HG02798 (cell line): Measurements from ENCODE around the gene ALPL.

Experiments used
- ATAC-seq: cut with Tn5 transposase; IDR thresholded peaks from one replicate; pipeline ENCODE4 v1.9.1; 2021; ENCODE audit warnings: mild to moderate bottlenecking; ENCODE audit not compliant: unreplicated experiment, poor library complexity

ALPL gene

DNA sequence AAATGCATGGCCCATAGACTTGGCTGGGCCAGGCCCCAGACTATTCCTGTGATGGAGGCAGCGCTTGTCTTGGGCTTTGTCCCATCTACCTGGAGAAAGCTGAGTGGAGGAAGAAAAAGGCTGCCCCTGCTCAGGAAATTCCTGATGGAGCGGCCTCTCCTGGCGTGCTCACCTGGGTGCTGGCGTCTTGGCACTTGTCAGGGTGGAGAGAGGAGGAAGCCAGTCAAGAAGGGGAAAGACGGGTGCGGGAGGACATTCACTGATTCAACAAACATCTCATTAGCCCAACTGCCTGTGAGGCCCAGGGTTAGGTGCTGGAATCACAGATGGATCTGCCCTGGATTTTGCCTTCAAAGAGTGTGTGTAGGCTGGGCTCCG lies 16.1 kb downstream of the ALPL start:
- no peak for ATAC-seq

DNA sequence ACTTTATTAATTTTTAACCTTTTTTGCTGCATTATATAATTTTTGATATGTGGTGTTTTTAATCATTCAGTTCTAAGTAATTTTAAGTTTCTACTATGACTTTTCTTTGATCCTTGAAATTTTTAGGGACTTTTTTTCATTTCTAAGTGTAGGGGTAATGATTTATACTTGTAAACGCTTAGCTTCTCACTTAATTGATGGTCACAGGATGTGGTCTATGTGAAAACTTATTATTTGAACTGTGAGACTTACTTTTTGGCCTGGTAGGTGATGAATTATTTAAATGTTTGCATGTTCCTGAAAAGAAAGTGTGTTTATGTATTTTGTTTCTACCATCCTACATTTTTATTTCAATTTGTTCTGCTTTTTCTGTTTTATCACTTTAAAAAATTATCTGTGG lies 17.2 kb downstream of the ALPL start:
- no peak for ATAC-seq

DNA sequence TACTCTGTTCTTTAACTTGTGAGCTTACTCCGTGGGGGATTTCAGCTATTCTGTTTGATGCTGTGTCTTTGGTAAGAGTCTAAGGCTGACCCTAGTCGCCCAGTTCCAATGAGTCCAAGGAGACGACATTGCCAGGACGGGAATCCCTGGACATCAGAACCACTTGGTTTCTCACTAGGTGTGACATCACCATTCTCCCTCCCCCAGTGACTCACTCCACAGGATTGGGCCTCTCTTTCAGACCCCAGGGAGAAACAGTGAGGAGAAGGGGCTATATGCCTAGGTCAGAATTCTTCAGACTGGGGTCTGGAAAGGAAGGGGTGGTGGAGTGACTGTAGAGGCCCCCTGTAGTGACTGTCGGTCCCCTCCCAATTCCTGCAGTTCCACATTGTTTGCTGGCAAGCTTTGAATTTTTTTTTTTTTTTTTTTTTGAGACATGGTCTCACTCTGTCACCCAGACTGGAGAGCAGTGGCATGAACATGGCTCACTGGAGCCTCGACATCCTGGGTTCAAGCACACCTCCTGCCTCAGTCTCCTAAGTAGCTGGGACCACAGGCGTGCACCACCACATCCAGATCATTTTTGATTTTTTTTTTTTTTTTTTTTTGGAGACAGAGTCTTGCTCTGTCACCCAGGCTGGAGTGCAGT lies 21.3 kb downstream of the ALPL start:
- ATAC-seq = no peak

DNA sequence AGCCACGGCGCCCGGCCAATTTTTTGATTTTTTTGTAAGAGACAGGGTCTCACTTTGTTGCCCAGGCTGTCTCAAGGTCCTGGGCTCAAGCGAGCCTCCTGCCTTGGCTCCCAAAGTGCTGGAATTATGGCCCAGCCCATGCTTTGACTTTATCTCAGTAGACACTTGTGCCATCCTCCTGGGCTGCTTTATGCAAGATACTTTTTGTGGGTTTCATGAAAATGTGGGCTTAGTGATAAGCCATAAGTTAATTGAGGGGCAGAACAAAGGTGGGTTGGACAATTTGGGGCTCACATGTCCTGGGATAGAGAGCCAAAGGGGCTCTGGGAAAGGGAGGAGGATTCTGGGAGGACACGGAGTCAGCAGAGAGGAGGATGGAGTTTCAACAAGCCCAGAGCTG lies 22.0 kb downstream of the ALPL start:
- no peak for ATAC-seq

DNA sequence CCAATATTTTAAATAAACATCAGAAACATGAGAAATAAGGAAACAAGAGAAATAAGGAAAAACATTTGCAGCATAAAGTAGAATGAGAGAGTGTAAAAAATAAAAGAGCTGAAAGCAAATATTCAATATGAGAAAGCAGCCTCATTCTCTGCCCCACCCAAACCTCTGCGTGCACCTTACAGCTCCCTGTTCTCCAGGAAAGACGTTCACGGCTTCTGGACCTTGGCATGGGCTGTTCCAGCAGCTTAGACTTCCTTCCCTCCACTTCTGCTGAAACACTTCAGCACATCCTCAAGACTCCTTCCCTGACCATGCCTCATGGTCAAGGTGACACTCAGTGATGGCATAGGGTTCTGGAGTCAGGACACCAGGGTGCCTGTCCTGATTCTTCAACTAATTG lies 23.3 kb downstream of the ALPL start:
- no peak for ATAC-seq

DNA sequence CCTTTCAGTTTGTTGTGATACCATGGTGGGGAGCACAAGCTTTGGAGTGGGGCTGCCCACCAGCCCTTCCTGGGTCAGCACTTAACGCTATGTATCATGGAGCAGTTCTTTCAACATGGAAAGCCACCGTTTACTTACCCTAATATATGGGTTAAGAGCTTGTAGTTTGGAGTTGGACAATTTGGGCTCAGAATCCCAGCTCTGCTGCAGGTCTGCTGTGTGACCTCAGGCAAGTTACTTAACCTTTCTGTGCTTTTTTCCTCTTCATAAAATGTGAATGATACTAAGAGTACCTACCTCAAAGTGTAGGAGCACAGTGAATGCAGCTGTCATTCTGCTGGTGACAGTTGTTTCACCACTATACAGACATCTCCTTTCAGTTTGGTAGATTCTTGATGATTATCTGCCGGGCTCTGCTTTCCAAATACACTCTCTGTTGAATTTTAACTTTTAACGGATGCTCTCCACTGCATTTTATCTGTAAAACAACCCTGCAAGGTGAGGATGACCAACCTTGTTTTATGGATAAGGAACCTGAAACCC lies 23.8 kb downstream of the ALPL start:
- no peak for ATAC-seq

DNA sequence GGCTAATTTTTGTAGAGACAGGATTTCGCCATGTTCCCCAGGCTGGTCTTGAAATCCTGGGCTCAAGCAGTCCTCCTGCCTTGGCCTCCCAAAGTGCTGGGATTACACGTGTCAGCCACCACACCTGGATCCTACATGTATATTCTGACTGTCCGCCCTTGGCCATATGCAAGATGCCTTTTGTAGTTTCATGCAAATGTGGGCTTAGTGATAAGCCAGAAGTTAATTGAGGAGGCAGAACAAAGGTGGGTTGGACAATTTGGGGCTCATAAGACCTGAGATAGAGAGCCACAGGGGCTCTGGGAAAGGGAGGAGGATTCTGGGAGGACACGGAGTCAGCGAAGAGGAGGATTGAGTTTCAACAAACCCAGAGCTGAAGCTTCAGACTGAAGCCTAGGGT lies 24.9 kb downstream of the ALPL start:
- ATAC-seq = no peak

DNA sequence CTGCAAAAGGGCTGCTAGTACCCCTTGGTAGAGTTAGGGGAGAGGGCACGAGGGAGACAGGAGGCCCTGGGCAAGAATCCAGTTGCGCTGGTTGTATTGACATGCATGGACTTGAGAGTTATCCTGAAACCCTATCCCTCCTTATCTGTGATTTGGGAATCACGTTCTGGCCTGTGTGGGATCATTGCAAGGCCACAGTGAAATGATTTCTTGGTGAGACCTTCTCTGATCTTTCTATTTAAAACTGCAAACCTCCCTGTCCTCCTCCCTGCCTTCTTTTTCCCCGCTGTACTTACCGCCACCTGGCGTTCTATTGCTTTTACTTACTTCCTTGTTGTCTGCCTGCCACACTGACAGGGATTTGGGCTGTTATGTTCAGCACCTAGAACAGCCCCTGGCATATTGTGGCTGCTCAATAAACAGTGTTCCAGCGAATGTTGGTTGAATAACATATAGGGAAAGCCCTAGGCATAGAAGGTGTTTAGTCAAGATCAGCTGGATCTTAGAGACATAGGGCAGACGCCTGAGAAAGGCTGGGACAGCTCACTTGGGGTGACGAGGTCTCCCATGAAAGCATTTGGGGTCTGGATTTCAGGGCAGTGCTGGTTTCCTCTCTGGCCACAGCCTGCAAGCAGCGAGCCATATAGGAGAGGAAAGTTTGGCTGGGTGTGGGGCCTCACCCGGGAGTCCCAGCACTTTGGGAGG lies 25.6 kb downstream of the ALPL start:
- no peak for ATAC-seq

DNA sequence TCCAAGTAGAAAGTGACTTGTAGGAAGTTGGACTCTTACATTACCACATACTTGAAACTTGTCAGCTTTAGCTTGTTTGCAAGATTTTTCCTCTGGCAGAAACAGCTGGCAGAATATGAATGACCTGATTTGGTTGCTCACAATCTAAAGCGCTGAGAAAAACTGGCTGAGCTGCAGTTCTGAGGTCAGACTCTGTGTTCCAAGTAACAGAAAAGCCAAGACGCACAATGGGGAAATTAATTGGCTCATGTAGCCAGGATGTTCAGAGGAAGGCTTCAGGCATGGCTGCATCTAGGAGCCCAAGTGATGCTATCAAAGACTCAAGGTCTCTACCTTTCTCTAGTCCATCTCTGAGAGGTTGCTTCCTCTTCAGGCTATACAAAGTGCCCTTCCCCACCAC lies 27.0 kb downstream of the ALPL start:
- ATAC-seq = no peak

DNA sequence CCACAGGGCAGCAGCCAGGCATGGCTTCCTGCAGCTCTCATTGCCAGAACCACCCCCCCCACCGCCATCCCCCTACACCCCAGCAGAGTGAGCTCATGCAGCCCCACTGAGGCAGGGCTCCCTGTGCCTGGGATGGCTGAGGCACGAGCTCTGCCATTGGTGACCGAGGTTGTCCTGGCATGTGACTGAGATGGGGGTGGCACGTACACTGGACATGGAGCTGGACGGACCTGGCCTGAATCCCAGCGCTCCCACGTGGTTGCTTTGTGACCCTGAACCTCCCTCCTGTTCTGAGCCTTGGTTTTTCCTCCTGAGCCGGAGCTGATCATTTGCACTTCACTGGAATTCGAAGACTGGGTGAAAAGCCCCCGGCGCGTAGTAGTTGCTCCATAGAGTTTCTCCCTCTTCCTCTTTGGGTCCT lies 28.3 kb downstream of the ALPL start:
- ATAC-seq = no peak

DNA sequence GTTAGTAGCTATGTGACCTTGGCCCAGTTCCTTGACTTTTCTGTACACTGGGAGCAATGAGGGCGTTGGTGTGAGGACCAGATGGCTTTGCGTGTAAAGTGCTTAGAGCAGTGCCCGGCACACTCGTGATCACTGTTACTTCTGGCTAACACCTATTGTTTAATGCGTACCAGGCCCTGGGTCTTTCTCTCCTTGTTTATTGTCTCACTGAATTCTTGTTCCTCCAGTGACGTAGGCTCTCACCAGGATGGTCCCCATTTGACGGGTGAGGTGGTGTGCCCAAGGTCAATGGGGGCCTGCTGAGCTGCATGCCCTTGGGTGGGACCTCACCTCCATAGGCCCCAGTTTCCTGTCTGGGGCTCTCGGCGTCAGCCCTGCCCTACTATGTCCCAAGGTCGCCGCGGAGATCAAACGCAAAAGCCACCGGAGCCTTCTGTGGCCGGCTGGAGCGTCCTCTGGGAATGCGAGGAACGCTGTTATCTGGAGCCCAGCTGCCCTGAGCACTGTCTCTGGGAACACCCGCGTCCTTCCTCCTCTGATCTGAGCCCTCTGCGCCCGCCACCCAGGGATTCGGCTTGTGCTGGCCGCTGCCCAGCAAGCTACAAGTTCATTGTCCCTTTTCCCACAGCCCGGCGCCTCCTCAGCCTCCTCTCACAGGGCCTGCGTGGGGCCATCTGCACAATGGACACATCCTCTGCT lies 28.9 kb downstream of the ALPL start:
- no peak for ATAC-seq

DNA sequence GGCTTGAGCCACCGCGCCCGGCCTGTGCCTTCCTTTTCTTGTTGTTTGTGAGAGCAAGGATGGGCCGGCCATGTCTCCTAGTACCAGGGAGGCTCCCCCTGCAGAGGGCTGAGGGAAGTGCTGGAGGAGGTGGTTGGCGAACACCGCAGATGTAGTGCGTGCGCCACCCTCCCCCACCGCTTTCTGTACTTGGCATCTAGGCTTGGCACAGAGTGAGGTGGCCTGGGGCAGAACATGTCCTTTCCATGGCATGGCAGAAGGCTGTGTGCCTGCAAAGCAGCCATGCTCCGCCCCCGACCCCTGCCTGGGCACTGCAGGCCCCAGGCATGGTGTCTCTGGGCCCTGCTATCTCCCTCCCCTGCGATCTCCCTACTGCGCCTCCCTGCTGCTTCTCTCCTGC lies 30.7 kb downstream of the ALPL start:
- ATAC-seq = no peak

DNA sequence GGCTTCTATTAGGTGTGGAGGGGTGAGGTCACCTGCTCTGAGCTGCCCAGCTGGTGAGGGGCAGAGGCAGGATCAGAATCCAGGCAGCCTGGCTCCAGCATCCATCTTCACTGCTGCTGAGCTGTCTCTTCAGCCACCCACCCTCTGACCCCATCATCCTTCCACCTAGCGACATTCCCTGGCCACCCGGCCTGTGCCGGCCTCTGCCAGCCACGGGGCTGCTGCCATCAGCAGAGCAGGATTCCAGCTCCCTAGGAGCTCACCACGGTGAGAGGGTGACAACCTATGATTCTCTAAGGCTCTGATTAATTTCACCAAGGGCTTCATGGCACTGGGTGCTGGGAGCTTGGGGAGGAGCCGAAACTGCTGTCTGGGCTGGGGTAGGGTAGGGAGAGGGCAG lies 32.1 kb downstream of the ALPL start:
- ATAC-seq = no peak

DNA sequence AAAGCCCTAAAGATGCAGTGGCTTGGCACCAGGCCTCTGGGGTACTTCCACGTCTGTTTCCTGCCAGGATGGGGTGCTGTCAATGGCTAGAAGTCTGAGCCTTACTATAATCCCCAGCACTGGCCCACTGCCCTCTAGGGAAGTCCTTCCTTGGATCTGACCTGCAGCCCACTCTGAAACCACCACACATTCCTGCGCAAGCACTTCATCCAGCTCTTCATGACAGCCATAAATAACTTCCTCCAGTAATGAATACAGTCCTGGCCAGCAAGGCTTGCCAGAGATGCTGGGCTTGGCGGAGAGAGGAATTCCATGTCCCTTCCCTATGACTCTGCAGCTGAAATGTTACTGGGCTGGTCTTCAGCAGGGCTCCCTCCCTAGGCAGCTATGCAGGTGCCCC lies 32.6 kb downstream of the ALPL start:
- ATAC-seq = no peak

DNA sequence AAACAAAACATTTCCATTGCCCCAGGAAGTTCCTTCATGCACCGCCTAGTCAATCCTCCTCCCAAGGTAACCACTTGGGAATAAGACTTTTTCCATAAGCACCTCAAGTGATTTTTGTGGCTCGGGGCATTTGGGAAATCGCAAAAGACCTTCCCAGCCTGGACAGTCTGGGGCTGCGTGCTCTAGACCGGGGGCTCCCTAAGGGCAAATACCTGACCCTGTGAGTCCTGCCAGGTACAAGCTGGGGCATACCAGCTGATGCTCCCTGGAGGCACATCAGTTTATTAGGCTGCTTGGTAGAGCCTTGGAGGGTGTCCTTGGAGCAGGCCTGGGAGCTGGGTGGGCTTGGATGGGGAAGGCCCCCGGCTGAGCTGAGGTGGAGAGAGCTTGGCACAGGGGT lies 34.4 kb downstream of the ALPL start:
- no peak for ATAC-seq

DNA sequence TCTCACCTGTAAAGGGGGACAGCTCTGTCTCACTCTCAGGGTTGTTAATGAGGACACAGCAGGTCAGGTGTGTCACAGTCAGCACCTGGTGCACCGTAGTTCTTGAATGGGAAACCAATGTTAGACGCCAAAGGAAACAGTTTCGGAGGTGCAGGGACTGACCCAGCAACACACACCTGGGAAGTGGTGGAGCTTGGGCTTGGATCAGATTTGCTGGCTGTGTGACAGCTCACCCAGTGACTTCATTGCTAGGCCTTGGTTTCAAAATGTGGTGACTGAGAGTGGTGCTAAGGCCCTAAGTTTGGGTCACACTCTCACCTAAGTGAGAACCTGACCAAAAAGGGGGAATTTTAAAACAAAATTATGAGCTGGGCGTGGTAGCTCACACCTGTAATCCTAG lies 34.9 kb downstream of the ALPL start:
- no peak for ATAC-seq

DNA sequence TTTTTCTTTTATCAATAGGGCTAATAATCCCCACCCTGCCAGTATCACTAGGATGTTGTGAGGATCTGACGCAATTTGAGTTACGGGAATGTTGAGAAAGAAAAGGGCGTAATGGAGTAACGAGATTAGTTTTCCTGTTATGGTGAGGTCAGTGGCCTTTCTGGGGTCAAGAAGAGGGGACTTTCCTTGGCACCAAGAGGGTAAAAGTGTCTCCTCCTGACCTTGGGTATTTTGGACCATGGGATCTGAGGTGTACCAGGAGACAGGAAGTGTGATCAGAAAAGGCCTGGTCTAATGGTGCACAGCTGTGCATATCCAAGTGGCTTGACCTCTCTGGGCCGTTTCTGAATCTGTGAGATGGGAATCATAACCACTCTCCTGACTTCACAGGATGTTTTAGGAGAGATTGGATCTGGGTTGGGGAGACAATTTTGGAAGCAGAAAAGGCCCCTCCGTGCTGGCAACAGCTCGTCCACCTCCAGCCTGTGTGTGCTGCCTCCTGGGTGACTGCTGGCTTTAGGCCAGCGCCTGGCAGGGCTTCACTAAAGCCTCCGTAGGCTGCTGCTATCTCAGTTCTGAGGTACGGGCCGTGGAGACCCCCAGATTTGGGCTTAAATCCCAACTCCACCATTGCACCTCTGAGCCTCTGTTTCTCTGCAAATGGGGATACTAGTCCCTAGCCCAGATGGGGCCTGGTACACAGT lies 37.1 kb downstream of the ALPL start:
- ATAC-seq = no peak

DNA sequence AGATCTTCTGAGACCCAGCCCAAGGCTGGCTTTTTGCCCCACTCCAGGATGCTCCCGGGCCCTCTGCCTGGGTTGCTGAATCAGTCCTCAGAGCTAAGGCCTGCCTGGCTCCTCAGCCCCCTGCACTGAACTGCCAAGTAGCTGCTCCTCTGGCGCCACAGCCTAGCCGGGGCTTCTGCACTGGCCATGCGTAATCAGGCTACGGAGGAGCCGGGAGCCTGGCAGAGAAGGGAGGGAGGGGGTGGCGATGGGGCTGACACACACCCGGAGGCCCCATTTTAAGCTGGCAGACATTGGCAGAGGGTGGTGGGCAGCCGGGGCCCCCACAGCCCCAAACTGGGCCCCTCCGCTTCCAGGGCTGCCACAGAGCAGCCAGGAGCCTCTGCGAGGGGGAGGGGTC lies 38.7 kb downstream of the ALPL start:
- ATAC-seq = no peak

DNA sequence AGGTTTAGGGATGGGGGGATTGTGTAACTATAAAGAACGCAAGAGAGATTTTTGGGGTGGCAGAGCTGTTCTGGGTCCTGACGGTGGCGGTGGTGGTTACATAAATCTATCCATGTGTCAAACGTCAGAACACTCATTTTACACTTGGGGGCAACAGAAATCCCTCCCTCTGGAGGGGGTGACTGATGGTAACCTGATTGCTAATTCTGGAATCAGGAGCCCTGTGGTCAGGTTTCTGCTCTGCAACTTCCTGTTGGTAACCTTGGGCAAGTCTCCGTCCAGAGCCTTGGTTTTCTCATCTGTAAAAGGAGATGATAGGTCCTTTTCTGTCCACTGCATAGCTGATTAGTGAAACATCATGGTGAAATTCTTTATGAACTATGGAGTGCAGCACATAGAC lies 40.9 kb downstream of the ALPL start:
- ATAC-seq = no peak

DNA sequence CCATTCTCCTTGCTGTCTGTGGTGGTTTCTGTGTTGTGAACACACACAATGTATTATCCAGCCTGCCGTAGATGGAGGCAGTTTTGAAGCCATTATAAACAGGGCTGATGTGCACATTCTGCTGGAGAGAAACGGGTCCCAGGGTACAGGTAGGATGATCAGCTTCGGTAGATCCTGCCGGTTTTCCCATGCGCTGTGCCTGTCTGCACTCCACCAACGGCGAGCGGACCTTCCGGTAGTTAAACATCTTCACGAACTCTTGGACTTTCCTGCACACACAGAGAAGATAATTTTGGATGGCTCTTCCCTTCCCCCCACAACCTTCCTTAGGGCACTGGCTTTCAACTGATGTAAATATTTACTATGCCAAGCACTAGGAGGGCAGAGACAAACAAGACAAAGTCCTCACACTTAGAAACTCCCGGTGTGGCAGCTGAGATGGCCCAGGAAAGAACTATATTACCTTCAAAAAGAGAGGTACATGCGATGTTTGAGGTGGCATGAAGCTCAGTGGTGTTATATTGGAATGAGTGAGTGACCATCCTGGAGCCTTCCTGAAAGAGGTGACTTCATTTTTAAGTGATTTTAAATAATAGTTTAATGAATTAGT lies 41.7 kb downstream of the ALPL start:
- no peak for ATAC-seq

DNA sequence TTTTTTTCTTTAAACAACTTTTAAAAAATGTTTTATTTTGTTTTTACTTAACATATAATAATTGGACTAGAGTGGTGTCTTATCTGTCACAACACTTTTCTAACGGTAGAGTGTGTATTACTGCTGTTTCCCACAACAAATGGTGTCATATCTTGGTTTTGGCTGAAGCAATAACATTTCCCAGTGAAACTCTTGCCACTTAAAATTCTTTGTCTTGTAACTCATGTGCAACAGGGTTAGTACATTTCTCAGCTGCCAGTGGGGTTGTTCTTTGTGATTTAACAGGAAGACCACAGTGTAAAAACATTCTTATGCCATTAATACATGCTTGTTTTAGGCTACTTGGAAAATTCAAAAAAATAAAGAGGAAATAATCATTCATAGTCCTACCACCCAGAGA lies 43.5 kb downstream of the ALPL start:
- ATAC-seq = no peak
